HG03575 (cell line): ENCODE data around the gene C1orf94.

ENCODE experiments used
- ATAC-seq: cut with Tn5 transposase; IDR thresholded peaks from one replicate; pipeline ENCODE4 v1.9.1; 2021; ENCODE audit not compliant: unreplicated experiment, insufficient number of reproducible peaks, low FRiP score; ENCODE audit errors: extremely low read depth

C1orf94 gene

DNA sequence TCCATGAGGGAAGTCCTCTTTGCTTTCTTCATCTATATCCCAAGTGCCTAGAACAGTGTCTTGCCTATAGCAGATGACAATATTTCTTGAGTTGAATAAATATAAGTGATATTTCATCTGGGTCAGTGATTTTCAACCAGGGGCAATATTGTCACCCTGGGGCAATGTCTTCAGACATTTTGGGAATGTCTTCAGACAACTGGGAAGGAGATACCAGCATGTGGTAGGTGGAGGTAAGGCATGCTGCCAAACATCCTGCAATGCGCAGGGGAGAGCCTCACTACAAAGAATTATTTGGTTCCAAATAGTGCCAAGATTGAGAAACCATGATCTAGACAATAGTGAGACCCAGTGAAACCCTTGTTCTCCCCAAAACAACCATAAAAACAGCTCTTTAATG is 54.7 kb downstream of the C1orf94 start:
- ATAC-seq, result no peak

DNA sequence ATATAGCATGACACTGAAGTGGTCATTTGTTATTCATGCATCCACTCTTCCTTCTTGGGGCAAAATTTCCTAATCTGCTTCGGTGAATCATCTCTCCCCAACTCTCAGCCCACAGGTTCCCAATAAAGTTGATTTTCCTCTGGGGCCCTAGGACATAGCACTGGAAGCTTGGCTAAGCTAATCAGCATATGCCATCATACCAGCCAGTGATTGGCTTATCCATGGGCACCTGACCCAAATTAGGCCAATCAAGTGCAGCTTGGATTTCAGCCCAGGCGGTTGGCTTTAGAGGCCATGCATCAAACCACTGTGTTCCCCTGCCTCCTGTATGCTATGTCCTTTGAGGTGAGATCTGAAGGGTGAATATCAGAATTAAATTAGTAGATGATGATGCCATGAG is 58.9 kb downstream of the C1orf94 start:
- no peak for ATAC-seq

DNA sequence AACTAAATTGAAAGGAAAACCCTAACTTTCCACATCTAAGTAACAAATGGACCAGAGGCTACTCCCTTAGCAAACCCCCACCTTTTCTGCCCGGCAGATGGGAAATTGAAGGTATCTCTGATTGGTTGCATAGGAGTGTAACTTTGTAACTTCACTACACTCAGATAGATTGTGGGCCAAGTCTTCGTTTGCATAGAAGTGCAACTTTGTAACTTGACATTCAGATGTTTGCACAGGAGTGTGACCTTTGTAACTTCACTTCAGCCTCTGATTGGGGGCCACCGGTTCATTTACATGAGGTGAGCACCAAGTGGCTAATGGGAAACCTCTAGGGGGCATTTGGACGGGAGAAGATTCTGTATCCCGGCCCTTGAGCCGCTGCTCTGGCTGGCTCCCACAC is 59.4 kb downstream of the C1orf94 start:
- ATAC-seq, result no peak

DNA sequence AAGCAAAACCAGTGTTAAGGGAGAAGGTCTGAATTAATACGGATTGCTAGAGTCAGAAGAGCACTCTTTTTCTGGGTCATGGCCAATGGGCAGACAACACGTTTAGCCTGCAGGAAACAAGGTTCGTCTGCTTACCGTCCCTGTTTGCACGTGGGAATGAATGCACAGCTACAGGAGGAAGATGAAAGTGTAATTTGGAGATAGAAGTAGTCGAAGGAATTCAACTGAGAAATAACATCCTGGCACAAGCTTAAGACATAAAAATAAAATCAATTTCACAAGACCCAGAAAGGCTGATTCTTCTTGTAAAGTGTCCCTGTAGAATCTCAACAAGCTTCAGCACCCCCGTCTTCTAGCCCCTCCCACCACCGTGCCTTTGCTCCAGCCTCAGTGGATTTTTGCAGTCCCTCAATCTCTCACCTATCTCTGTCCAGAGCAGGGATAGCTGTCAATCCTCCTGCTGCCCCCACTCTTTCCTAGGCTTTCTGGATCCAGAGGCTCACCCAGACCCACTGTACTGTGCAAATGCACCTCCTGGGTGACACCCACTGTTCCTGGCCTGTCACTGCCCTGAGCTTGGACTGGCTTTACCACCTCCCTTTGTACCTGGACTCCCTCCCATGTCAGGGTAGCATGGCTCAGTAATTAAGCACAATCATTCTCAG is 60.6 kb downstream of the C1orf94 start:
- no peak for ATAC-seq

DNA sequence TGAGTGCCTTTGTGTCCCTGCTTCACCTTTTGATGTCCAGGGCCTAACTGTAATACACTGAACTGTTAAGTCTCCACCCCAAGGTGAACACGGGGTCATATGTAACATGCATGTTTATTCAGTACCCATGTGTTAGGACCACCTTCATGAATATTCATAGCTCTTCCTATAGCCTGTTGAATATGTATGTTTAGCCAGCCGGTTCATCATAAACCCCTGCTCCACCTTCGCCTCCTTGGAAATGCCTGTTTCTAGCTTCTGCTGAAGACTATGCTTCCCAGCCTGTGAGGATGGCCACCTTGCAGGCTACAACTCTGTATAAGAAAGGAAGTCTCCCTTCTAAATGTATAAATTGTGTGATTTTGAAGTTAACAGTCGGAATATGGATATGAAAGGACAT is 69.3 kb downstream of the C1orf94 start:
- ATAC-seq, result no peak

DNA sequence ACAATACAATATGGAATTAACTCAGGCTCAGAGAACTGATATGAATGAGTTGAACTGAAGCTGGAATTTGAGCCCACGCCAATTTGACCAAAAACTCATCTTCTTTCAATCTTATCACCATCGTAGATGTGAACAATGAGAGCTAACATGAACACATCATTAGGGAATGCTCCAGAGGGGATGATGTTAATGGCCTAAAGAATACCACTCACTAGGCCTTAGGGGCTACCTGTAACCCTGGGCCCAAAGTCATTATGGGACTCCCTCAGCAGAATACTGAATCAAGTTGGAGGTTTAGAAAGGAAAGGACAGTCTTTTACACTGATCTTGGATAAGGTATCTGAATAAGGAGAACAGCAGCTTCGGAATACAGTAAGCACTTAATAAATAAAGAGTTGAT is 73.6 kb downstream of the C1orf94 start:
- ATAC-seq, result no peak

DNA sequence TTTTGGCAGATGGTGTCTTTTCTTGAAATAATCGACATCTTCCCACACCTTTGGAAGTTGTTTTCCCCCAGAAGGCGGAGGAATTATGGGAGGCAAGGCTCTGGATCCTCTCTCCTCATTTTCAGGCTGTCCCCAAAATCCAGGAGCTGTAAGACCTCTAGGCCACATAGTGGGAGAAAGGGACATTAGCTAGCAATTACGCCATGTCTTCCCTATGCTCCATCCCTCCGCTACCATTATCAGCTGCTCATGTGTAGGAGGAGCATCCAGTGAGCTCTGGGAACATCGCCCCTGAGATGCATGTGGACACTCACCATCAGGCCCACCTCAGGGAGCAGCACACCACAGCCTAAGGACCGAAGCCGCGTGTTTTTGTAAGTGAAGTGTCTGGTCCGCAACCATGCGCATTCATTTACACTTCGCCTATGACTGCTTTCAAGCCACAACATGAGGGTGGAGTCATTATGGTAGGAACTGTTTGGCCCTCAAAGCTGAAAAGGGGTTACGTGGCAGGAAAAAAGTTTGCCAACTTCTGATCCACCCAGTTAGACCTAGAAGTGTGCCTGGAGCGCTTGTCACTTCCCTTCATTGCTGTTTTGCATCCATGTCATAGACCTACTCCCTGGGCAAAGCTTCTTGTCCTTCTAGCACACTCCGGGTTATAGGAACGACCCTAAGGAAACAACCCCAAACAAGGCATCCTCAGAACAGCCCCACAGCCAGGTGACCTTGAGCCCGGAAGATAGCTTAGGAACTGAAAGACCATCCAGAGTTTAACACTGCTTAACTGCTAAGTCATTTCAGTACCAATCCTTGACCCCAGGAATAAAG is 85.5 kb downstream of the C1orf94 start:
- ATAC-seq, result no peak

DNA sequence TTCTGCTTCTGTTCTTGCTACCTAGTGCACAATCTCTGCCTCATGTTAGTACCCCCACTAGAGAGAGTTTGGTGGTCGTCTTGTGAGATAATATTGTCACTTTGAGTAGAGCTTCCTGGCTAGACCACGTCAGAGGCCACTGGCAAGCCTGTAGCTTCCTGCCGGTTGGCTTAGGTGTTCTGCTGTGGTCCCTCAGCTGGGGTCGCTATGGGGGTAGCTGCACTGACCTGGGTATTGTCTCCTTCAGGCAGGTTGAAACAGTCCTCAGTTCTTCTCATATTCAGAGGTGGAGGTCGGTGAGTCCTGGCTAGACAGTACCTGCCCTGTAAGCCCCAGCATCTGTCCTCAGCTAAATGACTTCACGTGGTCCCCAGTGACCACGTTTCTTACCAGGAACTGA is 86.2 kb downstream of the C1orf94 start:
- ATAC-seq, result no peak

DNA sequence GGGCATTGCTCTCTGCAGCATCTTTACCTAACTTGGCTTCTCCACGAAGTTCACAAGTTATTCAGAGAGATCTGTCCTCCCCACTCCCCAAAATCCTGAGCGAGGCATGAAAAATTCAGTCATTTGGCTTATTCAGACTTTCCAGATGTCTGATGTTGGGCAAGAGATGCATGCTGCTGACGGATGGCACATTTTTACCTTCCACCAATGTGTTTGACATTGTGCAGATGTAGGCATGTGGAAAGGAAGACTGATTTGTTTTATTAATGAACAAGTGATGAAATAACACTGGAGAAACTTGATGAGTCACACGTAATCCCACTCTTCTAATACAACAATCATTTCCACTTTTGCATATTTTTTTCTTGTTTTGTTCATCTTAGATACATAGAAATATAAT is 86.7 kb downstream of the C1orf94 start:
- no peak for ATAC-seq

DNA sequence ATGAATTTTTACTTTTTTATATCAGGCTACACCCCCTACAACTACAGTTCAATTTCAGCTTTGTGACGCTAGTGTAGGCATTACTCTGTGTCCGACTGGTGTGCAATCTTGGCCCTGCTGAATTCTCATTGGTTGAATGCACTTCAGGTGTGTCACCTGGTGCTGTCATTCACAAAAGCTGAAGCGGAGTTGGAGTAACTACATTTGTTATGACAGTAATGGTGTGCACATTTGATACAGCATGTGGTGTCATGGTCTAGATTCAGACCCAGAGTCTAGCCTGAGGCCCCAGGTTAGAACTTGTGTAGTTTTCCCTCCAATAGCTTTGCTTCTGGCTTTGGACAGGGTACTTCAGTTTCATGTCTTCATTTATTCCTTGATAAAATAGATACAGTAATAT is 88.7 kb downstream of the C1orf94 start:
- no peak for ATAC-seq

DNA sequence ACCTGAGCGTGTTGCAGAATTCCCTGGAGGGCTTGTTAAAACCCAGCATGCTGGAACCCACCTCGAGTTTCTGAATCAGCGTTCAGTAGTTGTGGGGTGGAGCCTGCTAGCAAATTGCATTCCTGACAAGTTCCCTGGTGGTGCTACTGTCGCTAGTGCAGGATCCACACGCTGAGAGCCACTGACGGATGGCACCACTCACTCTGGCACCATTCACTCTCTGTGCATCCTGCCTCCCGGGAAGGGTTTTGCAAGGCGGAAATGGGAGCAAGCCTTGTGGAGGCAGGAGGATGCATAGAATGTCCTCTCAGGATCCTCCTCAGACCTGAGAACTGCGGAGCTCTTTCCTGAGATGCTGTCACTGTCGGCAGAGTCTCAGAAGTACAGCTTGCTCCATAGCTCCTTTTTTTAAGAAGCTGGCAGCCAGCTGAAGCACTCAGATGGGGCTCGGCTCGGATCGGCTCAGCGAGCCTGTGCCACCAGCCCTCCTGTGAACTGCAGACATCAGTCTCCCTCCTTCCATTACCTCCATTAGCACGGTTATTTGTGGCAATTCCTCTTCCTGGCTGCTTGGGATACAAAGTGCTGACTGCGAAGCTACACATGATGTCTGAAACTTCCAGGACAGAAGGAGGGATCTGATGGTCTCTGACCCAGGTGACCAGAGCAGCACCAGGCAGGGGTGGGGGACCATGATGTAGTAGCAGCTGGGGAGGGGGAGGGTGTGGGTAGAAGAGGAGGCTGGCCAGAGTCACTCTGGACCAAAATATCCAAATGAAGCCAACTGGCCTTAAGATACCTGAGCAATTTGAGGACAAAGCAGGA is 89.6 kb downstream of the C1orf94 start:
- no peak for ATAC-seq

DNA sequence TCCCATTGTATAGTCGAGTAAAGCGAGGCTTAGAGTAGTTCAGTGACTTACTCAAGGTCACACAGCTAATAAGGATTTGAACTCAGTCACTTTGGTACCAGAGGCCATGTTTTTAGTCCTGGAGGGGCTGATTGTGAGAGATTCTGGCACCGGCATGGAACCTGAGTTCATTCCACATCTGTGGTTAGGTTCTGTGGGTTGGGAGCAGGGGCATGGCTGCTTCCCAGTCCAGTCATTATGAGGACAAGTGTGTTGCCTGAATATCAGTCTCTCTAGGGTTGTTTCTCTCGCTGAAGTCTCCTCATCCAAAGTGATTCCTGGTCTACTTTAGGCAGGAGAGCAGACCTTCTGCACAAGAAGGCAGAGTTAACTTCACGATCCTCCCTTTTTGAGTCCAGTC is 90.6 kb downstream of the C1orf94 start:
- ATAC-seq, result no peak

DNA sequence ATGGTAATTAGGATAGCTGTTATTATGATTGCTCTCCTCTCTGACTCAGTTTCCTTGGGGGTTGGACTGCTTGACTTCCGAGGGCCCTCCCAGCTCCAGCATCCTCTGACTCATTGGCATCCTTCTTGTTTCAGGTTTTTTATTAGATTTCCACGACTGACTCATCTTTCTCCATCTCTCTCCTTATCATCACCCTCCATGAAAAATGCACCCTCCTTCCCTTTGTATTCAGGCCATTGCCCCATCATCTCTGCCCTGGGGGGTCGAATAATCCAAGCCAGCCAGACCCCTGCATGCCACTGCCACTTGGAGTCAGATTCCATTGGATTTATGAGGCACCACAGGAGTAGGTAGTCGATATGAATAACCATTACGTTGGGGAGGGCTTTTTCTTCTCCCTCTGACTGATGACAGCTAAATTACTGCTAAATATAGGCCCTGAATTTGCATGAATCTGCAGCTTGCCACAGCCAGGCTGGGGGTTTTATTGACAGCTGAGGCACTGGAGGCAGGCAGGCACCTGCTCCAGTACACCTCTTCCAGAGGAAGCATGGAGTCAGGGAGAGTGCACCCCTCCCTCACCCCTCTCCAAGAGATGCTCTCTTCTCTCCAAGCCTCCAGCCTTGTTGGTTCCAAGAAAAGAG is 91.7 kb downstream of the C1orf94 start:
- no peak for ATAC-seq
